GM18519 (cell line): ENCODE data around the gene DENND6A.
"Not testable (repeated sequence)": the region's sequence is repeated elsewhere in the genome, so short reads cannot be mapped to it uniquely, and the experiment has no call there.

ENCODE experiments used
- ATAC-seq: cut with Tn5 transposase; IDR thresholded peaks from one replicate; pipeline ENCODE4 v1.9.1; 2021; ENCODE audit warnings: mild to moderate bottlenecking, moderate library complexity; ENCODE audit not compliant: unreplicated experiment, low FRiP score

The DENND6A gene

GRCh38 chr3:57692396-57693147, at the start of gene DENND6A:
TSS of gene DENND6A (minus strand) at chr3:57693077. CDS start at chr3:57693018, 59 bp downstream.
- ATAC-seq: peak; percentile 67

- ATAC-seq: no peak
Measured at GRCh38 chr3:57740027-57740426, 47.1 kb upstream of the DENND6A start.

- no peak for ATAC-seq
Measured at GRCh38 chr3:57738391-57738790, 45.5 kb upstream of the DENND6A start.

GRCh38 chr3:57737840-57738239, 45.0 kb upstream of the DENND6A start:
- no peak for ATAC-seq

GRCh38 chr3:57735405-57735804, 42.5 kb upstream of the DENND6A start:
- no peak for ATAC-seq

- no peak for ATAC-seq
Measured at GRCh38 chr3:57733790-57734189, 40.9 kb upstream of the DENND6A start.

- ATAC-seq: no peak
Measured at GRCh38 chr3:57731311-57731710, 38.4 kb upstream of the DENND6A start.

- ATAC-seq: no peak
Measured at GRCh38 chr3:57730682-57731081, 37.8 kb upstream of the DENND6A start.

GRCh38 chr3:57729334-57730045, 36.6 kb upstream of the DENND6A start:
- no peak for ATAC-seq

GRCh38 chr3:57727106-57727505, 34.2 kb upstream of the DENND6A start:
- no peak for ATAC-seq

GRCh38 chr3:57726397-57726796, 33.5 kb upstream of the DENND6A start:
- ATAC-seq: no peak

GRCh38 chr3:57718118-57718517, 25.2 kb upstream of the DENND6A start:
- ATAC-seq: no peak

GRCh38 chr3:57717205-57717868, 24.5 kb upstream of the DENND6A start:
- no peak for ATAC-seq

GRCh38 chr3:57715686-57716085, 22.8 kb upstream of the DENND6A start:
- ATAC-seq: no peak

- no peak for ATAC-seq
Measured at GRCh38 chr3:57709559-57709958, 16.7 kb upstream of the DENND6A start.

GRCh38 chr3:57709031-57709430, 16.2 kb upstream of the DENND6A start:
- ATAC-seq: no peak

GRCh38 chr3:57706462-57706861, 13.6 kb upstream of the DENND6A start:
- ATAC-seq: no peak

GRCh38 chr3:57705351-57705750, 12.5 kb upstream of the DENND6A start:
- ATAC-seq: not testable (repeated sequence)

GRCh38 chr3:57701781-57702180, 8.9 kb upstream of the DENND6A start:
- no peak for ATAC-seq

- ATAC-seq: no peak
Measured at GRCh38 chr3:57700737-57701136, 7.9 kb upstream of the DENND6A start.

- no peak for ATAC-seq
Measured at GRCh38 chr3:57699591-57699990, 6.7 kb upstream of the DENND6A start.
